GM18508 (cell line): ENCODE results near the gene PITX2.

ENCODE experiments used
- ATAC-seq: cut with Tn5 transposase; IDR thresholded peaks from one replicate; pipeline ENCODE4 v1.9.1; 2021; ENCODE audit warnings: moderate number of reproducible peaks; ENCODE audit not compliant: insufficient read depth, unreplicated experiment

The PITX2 gene

GRCh38 chr4:110624904-110625494, 2.1 kb upstream of the PITX2 start:
- ATAC-seq: no peak

- ATAC-seq: no peak
These were observed 1.5 kb upstream of the PITX2 start for GRCh38 chr4:110624398-110624780.

- ATAC-seq: no peak
These were observed 981 bp upstream of the PITX2 start for GRCh38 chr4:110623718-110624397.

- ATAC-seq: no peak
These were observed 782 bp downstream of the PITX2 start for GRCh38 chr4:110621839-110622751.

- ATAC-seq: no peak
These were observed 1.5 kb downstream of the PITX2 start for GRCh38 chr4:110621328-110621812.

- ATAC-seq: no peak
These were observed 2.1 kb downstream of the PITX2 start for GRCh38 chr4:110620691-110621327.

GRCh38 chr4:110620322-110620690, 2.6 kb downstream of the PITX2 start:
- no peak for ATAC-seq

GRCh38 chr4:110619463-110620247, 3.2 kb downstream of the PITX2 start:
- no peak for ATAC-seq

- ATAC-seq: no peak
These were observed 4.1 kb downstream of the PITX2 start for GRCh38 chr4:110618581-110619462.

- no peak for ATAC-seq
These were observed 5.0 kb downstream of the PITX2 start for GRCh38 chr4:110617646-110618580.

GRCh38 chr4:110617075-110617640, 5.7 kb downstream of the PITX2 start:
- no peak for ATAC-seq

GRCh38 chr4:110616238-110617074, 6.4 kb downstream of the PITX2 start:
- ATAC-seq: no peak

- no peak for ATAC-seq
These were observed 7.3 kb downstream of the PITX2 start for GRCh38 chr4:110615353-110616237.

- no peak for ATAC-seq
These were observed 7.9 kb downstream of the PITX2 start for GRCh38 chr4:110614976-110615352.

GRCh38 chr4:110614173-110614963, 8.5 kb downstream of the PITX2 start:
- no peak for ATAC-seq
